ENCODE data around the gene ZNF202. TPM values are rescaled to one million over a fixed set of nuclear protein-coding genes. Genes with fewer than 3 reads are reported as not detected.

Gene ZNF202
- polyA plus RNA-seq, 2 of the 4 experiments (the other 2 are of a cell fraction): 10.0 to 14.2 TPM

DNA sequence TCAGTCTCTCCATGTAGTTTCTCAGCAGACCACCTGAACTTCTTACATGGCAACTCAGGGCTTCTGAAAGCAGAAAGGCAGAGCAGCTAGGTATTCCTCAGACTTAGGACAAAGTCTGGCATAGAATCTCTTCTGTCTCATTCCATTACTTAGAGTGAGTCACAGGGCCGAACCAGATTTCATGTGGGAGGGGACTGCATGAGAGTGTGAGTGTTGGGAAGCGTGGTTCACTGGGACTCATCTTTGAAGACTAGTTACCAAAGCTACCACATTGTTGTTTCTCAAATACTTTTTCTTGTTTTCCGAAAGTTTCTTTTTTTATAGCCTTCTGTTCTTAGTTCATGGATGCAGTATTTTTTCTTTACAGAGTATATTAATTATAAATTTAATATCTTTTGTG lies 51.0 kb downstream of the ZNF202 start (continued):
- TF ChIP-seq, protein P1, sequence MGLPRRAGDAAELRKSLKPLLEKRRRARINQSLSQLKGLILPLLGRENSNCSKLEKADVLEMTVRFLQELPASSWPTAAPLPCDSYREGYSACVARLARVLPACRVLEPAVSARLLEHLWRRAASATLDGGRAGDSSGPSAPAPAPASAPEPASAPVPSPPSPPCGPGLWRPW (IDR thresholded peaks at IDR 0.05): no peak
- no peak for TF ChIP-seq ESRRA (IDR thresholded peaks at IDR 0.05; ENCODE audit: borderline replicate concordance, low read length)

DNA sequence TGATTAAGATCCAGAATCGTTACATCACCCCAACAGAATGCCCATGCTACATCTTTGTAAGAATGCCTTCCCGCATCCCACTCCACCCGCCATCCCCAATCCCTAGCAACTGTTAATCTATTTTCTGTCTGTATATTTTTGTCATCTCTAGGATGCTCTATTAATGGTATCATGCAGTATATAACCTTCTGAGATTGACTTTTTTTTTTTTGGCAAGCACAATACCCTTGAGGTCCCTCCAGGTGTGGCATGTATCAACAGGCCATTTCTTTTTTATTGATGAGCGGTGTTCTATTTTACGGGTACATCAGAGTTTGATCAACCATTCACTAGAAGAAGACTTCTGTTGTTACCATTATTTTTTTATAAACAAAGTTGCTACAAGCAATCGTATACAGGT lies 56.9 kb downstream of the ZNF202 start:
- Histone ChIP-seq H3K4me3 (no peak overlapping the region), H3K9me3 (no peaks in the 10 kb centered on the region), H3K4me2 (no peak overlapping the region), H3K4me1 (no peaks in the 10 kb centered on the region), H3K27ac (no peak overlapping the region)
- 46% methylated on average over 6 of the region's 6 CpGs for WGBS (ENCODE audit: missing lambda C conversion rate)
- CTCF ChIA-PET: interaction anchor here (1.8 kb wide), 1 partner anchor 44 kb away, joined by 9 read pairs; no protein-coding TSS in a partner anchor
- ATAC-seq (no peak), FAIRE-seq (no peak), DNase-seq (ENCODE audit: low read depth in 1 of 2, low spot score in 1 of 2) (no peak)
- POLR2A ChIA-PET: no interaction called here
- TF ChIP-seq HDAC2 (IDR thresholded peaks at IDR 0.05) (no peak), EHF (CRISPR knock-in tag; IDR thresholded peaks at IDR 0.05) (no peak), RNF2 (IDR thresholded peaks at IDR 0.05; ENCODE audit: borderline replicate concordance, low read depth) (no peak), SMC3 (IDR thresholded peaks at IDR 0.05) (no peak), BHLHE40 (IDR thresholded peaks at IDR 0.05; ENCODE audit: low read depth, low read length) (no peak), JUN (IDR thresholded peaks at IDR 0.05) (no peak), EHMT2 (IDR thresholded peaks at IDR 0.05; ENCODE audit: low read depth) (no peak), HOXB5 (CRISPR knock-in tag; IDR thresholded peaks at IDR 0.05) (no peak), ZC3H11A (IDR thresholded peaks at IDR 0.05) (no peak), MYC (IDR thresholded peaks at IDR 0.05; ENCODE audit: borderline replicate concordance, low read length) (no peak), CHD4 (IDR thresholded peaks at IDR 0.05; ENCODE audit: borderline replicate concordance) (no peak)
- TF ChIP-seq, protein P2, sequence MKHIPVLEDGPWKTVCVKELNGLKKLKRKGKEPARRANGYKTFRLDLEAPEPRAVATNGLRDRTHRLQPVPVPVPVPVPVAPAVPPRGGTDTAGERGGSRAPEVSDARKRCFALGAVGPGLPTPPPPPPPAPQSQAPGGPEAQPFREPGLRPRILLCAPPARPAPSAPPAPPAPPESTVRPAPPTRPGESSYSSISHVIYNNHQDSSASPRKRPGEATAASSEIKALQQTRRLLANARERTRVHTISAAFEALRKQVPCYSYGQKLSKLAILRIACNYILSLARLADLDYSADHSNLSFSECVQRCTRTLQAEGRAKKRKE (CRISPR knock-in tag; IDR thresholded peaks at IDR 0.05; ENCODE audit: low read depth): no peak
- TF ChIP-seq, protein P3, sequence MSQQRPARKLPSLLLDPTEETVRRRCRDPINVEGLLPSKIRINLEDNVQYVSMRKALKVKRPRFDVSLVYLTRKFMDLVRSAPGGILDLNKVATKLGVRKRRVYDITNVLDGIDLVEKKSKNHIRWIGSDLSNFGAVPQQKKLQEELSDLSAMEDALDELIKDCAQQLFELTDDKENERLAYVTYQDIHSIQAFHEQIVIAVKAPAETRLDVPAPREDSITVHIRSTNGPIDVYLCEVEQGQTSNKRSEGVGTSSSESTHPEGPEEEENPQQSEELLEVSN (IDR thresholded peaks at IDR 0.05; ENCODE audit: borderline replicate concordance, low read depth): no peak
- TF ChIP-seq, protein P1 (IDR thresholded peaks at IDR 0.05): no peak

DNA sequence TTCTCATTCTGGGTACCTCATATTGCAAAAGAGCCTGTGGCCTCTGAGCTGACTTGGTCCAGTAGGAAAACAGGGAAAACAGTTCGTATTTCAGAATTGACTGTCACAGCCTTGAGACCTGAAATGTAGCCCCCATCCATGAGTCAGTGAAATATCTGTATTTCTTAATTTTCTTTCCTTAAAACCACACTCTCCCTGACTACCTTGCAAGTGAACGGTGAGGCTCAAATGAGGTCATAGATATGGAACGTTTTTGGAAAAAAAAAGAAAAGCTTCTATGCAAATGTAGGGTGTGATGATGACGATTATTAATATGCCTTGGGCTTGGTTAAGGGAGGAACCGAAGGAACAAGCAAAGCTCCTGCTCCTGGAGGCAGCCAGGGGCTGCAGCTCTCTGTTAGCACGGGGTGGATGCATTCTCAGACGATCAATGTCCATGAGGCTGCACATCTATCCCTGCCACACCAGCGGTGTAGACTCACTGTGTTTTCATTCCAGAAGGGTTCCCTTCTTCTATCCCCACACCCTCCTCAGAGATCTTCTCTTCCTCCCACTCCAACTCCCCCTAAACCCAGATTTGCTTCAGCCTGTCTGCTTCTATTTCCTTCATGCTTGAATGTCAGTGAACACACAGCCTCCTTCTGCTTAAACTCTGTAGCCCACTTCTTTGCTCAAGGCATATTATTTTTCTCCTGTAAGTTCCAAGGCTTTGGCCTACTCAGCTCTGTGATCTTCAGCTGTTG lies 57.9 kb downstream of the ZNF202 start:
- POLR2A ChIA-PET: no interaction called here
- no peak overlapping the region for H3K27ac ChIP-seq
- TF ChIP-seq, protein P4, sequence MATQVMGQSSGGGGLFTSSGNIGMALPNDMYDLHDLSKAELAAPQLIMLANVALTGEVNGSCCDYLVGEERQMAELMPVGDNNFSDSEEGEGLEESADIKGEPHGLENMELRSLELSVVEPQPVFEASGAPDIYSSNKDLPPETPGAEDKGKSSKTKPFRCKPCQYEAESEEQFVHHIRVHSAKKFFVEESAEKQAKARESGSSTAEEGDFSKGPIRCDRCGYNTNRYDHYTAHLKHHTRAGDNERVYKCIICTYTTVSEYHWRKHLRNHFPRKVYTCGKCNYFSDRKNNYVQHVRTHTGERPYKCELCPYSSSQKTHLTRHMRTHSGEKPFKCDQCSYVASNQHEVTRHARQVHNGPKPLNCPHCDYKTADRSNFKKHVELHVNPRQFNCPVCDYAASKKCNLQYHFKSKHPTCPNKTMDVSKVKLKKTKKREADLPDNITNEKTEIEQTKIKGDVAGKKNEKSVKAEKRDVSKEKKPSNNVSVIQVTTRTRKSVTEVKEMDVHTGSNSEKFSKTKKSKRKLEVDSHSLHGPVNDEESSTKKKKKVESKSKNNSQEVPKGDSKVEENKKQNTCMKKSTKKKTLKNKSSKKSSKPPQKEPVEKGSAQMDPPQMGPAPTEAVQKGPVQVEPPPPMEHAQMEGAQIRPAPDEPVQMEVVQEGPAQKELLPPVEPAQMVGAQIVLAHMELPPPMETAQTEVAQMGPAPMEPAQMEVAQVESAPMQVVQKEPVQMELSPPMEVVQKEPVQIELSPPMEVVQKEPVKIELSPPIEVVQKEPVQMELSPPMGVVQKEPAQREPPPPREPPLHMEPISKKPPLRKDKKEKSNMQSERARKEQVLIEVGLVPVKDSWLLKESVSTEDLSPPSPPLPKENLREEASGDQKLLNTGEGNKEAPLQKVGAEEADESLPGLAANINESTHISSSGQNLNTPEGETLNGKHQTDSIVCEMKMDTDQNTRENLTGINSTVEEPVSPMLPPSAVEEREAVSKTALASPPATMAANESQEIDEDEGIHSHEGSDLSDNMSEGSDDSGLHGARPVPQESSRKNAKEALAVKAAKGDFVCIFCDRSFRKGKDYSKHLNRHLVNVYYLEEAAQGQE (IDR thresholded peaks at IDR 0.05): no peak
- no peak for TF ChIP-seq SREBF2 (IDR thresholded peaks at IDR 0.05)
- TF ChIP-seq CEBPB (IDR thresholded peaks at IDR 0.05): no peak
- no peak for TF ChIP-seq ZC3H11A (IDR thresholded peaks at IDR 0.05)
- TF ChIP-seq RNF2 (IDR thresholded peaks at IDR 0.05; ENCODE audit: borderline replicate concordance, low read depth): no peak
- TF ChIP-seq HDAC2 (IDR thresholded peaks at IDR 0.05): no peak
- no peak for TF ChIP-seq RCOR1 (IDR thresholded peaks at IDR 0.05; ENCODE audit: low read depth, low read length)
- no peak for TF ChIP-seq ZFP36 (IDR thresholded peaks at IDR 0.05; ENCODE audit: borderline replicate concordance, partially characterized antibody)
- TF ChIP-seq TP53 (CRISPR knock-in tag; IDR thresholded peaks at IDR 0.05): no peak
- no peak for TF ChIP-seq SMC3 (IDR thresholded peaks at IDR 0.05)
- WGBS (ENCODE audit: missing lambda C conversion rate): 7% methylated on average over 8 of the region's 8 CpGs
- CTCF ChIA-PET: no interaction called here
- H3K4me1 ChIP-seq: no peaks in the 10 kb centered on the region
- ATAC-seq (no peak), FAIRE-seq (no peak), DNase-seq (ENCODE audit: low read depth in 1 of 2, low spot score in 1 of 2) (no peak)
- no peaks in the 10 kb centered on the region for H3K9me3 ChIP-seq
- H3K4me2 ChIP-seq: no peak overlapping the region
- H3K4me3 ChIP-seq: no peak overlapping the region

Data from A549 (cell line).